SK-N-SH (cell line): Measurements from ENCODE around the gene PHF20. TPM values are rescaled to one million over a fixed set of nuclear protein-coding genes. Genes with fewer than 3 reads are reported as not detected.

Source experiments
- CTCF ChIA-PET: fragments of 300-600, 350-600 bp; formaldehyde crosslinking; extraction: SDS; loops from one replicate; lab custom pipeline; 2021; lab: Yijun Ruan, JAX
- POLR2A ChIA-PET: fragments of 350-600 bp; sonication (Branson Sonifier 250); formaldehyde crosslinking; extraction: SDS; loops from one replicate; lab custom pipeline; 2020; ENCODE audit warnings: antibody characterized with exemption, inconsistent platforms; lab: Yijun Ruan, JAX
- DNase-seq: peaks from one replicate; pipeline ENCODE4 v3.0.0; 2012
- H2AFZ ChIP-seq: fragments of 200-600 bp; sonication (generic); 2 replicates; pipeline ENCODE4 v1.8.1; 2016; ENCODE audit warnings: antibody characterized with exemption, mild to moderate bottlenecking, low read depth
- H3F3A ChIP-seq: fragments of 200-600 bp; sonication (generic); replicated peaks from 2 replicates; pipeline ENCODE3; 2016; ENCODE audit warnings: antibody characterized with exemption, mild to moderate bottlenecking; ENCODE audit not compliant: insufficient read depth
- H3K27ac ChIP-seq, 2 experiments: fragments of 200-500 bp in 1 of 2; fragments of 200-600 bp in 1 of 2; sonication (Bioruptor generic) in 1 of 2; sonication (generic), shearing (Covaris generic) in 1 of 2; 2 replicates each; pipeline versions ENCODE4 v1.5.1 to v1.6.1; 2014 to 2016; ENCODE audit warnings: low read depth in 2 of 2, inconsistent platforms in 1 of 2, low read length in 1 of 2, mild to moderate bottlenecking in 1 of 2, mixed read lengths in 1 of 2
- H3K27me3 ChIP-seq: fragments of 200-600 bp; sonication (generic), shearing (Covaris generic); 2 replicates; pipeline ENCODE4 v1.6.1; 2016; ENCODE audit warnings: mixed run types; ENCODE audit not compliant: insufficient read depth
- H3K36me3 ChIP-seq, 2 experiments: fragments of 200-500 bp in 1 of 2; fragments of 200-600 bp in 1 of 2; sonication (Bioruptor generic) in 1 of 2; sonication (generic) in 1 of 2; replicated peaks in 1 of 2; 2 replicates each; pipeline versions ENCODE3 to v1.5.1; 2014 to 2016; ENCODE audit warnings: low read length in 1 of 2, mild to moderate bottlenecking in 1 of 2; ENCODE audit not compliant: insufficient read depth in 2 of 2, control insufficient read depth in 1 of 2
- H3K4me1 ChIP-seq, 2 experiments: fragments of 200-500 bp in 1 of 2; fragments of 200-600 bp in 1 of 2; sonication (Bioruptor generic) in 1 of 2; sonication (generic), shearing (Covaris generic) in 1 of 2; 2 replicates each; pipeline versions ENCODE4 v1.5.1 to v1.6.1; 2014 to 2016; ENCODE audit warnings: low read depth in 1 of 2, low read length in 1 of 2, mixed run types in 1 of 2; ENCODE audit not compliant: insufficient read depth in 2 of 2, control insufficient read depth in 1 of 2
- H3K4me2 ChIP-seq: fragments of 200-600 bp; sonication (generic), shearing (Covaris generic); 2 replicates; pipeline ENCODE4 v1.6.1; 2017; ENCODE audit warnings: mixed run types
- H3K4me3 ChIP-seq, 2 experiments: fragments of 200-500 bp in 1 of 2; fragments of 200-600 bp in 1 of 2; sonication (Bioruptor generic) in 1 of 2; sonication (generic), shearing (Covaris generic) in 1 of 2; 2 replicates each; pipeline versions ENCODE4 v1.5.1 to v1.8.1; 2014 to 2016; ENCODE audit warnings: low read depth in 2 of 2, inconsistent platforms in 1 of 2, low read length in 1 of 2, mild to moderate bottlenecking in 1 of 2, mixed read lengths in 1 of 2, moderate library complexity in 1 of 2
- H3K79me2 ChIP-seq: fragments of 200-600 bp; sonication (generic); 2 replicates; pipeline ENCODE4 v1.8.1; 2017; ENCODE audit warnings: mild to moderate bottlenecking; ENCODE audit not compliant: insufficient read depth
- H3K9ac ChIP-seq: fragments of 200-600 bp; sonication (generic); 2 replicates; pipeline ENCODE4 v1.6.1; 2017; ENCODE audit warnings: mixed run types
- H3K9me2 ChIP-seq: fragments of 200-600 bp; sonication (generic); 2 replicates; pipeline ENCODE4 v1.6.1; 2017; ENCODE audit warnings: mixed run types
- H3K9me3 ChIP-seq: fragments of 200-600 bp; sonication (generic); 2 replicates; pipeline ENCODE4 v1.6.1; 2017; ENCODE audit warnings: mixed run types, mild to moderate bottlenecking, moderate library complexity
- H4K20me1 ChIP-seq: fragments of 200-600 bp; sonication (generic); 2 replicates; pipeline ENCODE4 v1.6.1; 2017; ENCODE audit warnings: mild to moderate bottlenecking, mixed run types; ENCODE audit not compliant: insufficient read depth
- CHD2 ChIP-seq: fragments of 150-350 bp; IDR thresholded peaks from 2 replicates; pipeline ENCODE4 v1.6.1; 2018; ENCODE audit warnings: low read length; ENCODE audit not compliant: partially characterized antibody
- ELF1 ChIP-seq: IDR thresholded peaks from 2 replicates; pipeline ENCODE4 v1.4.0; 2012
- EZH2phosphoT487 ChIP-seq: fragments of 200-600 bp; sonication (generic); IDR thresholded peaks from 2 replicates; pipeline ENCODE4 v1.6.1; 2017; ENCODE audit warnings: low read depth, mixed run types, mild to moderate bottlenecking, antibody characterized with exemption, moderate library complexity, borderline replicate concordance
- FOXJ3 ChIP-seq: sonication (generic); formaldehyde crosslinking; IDR thresholded peaks from 2 replicates; pipeline ENCODE4 v1.5.1; 2020; ENCODE audit warnings: mild to moderate bottlenecking, missing genetic modification reagents
- GABPA ChIP-seq: IDR thresholded peaks from 2 replicates; pipeline ENCODE4 v1.4.0; 2012; ENCODE audit warnings: low read depth, mild to moderate bottlenecking
- IRF3 ChIP-seq: fragments of 150-350 bp; IDR thresholded peaks from 2 replicates; pipeline ENCODE4 v1.6.1; 2016; ENCODE audit warnings: mild to moderate bottlenecking, low read depth, low read length
- JUND ChIP-seq: IDR thresholded peaks from 2 replicates; pipeline ENCODE4 v1.4.0; 2012
- MEF2A ChIP-seq: IDR thresholded peaks from 2 replicates; pipeline ENCODE4 v1.4.0; 2012; ENCODE audit warnings: low read depth, borderline replicate concordance
- NFIC ChIP-seq: IDR thresholded peaks from 2 replicates; pipeline ENCODE4 v1.4.0; 2012; ENCODE audit warnings: borderline replicate concordance
- NRF1 ChIP-seq: IDR thresholded peaks from 2 replicates; pipeline ENCODE4 v1.6.1; 2012; ENCODE audit warnings: low read depth, mild to moderate bottlenecking, low read length
- PBX3 ChIP-seq: IDR thresholded peaks from 2 replicates; pipeline ENCODE4; 2012
- POLR2AphosphoS5 ChIP-seq: IDR thresholded peaks from 2 replicates; pipeline ENCODE4 v1.6.1; 2012; ENCODE audit warnings: low read depth, low read length
- REST ChIP-seq: IDR thresholded peaks from 2 replicates; pipeline ENCODE4 v1.6.1; 2012; ENCODE audit warnings: mild to moderate bottlenecking, low read depth, low read length, moderate library complexity
- RFX5 ChIP-seq: IDR thresholded peaks from 2 replicates; pipeline ENCODE4 v1.6.1; 2012; ENCODE audit warnings: mild to moderate bottlenecking, improper control_type of control experiment, low read length
- SIN3A ChIP-seq: IDR thresholded peaks from 2 replicates; pipeline ENCODE4 v1.6.1; 2012; ENCODE audit warnings: low read depth, mild to moderate bottlenecking, low read length, moderate library complexity, borderline replicate concordance
- SMC3 ChIP-seq: IDR thresholded peaks from 2 replicates; pipeline ENCODE4 v1.6.1; 2012; ENCODE audit warnings: low read depth, low read length, improper control_type of control experiment
- YY1 ChIP-seq: IDR thresholded peaks from 2 replicates; pipeline ENCODE4 v1.4.0; 2012; ENCODE audit warnings: low read depth, mild to moderate bottlenecking
- WGBS: methylation state at CpG from one replicate; pipeline ENCODE4 v1.1.6; 2017; ENCODE audit warnings: low lambda C conversion rate; 5-methylcytosine and 5-hydroxymethylcytosine counted together
- polyA plus RNA-seq, 3 experiments: library from polyadenylated mRNA; depleted of rRNA; stranded (reverse); fragments of >200 nt; gene quantifications; 2 replicates each; pipeline ENCODE4 v1.2.3, GENCODE V29; 2012
- TF ChIP-seq, protein P1 (sequence below): fragments of 150-350 bp; IDR thresholded peaks from 2 replicates; pipeline ENCODE4 v1.6.1; 2017; ENCODE audit warnings: antibody characterized with exemption, low read length, low read depth, borderline replicate concordance
- TF ChIP-seq, protein P2 (sequence below): fragments of 200-600 bp; sonication (generic); IDR thresholded peaks from 2 replicates; pipeline ENCODE4 v1.6.1; 2017; ENCODE audit warnings: antibody characterized with exemption, mild to moderate bottlenecking, moderate library complexity

The PHF20 gene
- polyA plus RNA-seq, 1 of the 3 experiments (the other 2 are of a cell fraction): 23.8 TPM

- WGBS: 100% methylated on average over 2 of the region's 2 CpGs
- Histone ChIP-seq H3K27ac (no peak overlapping the region), H3K9me3 (no peaks in the 10 kb centered on the region), H3K36me3 (peaks cover 23 to 30% of the 10 kb centered on the region in 2 experiments), H3K9ac (no peak overlapping the region), H2AFZ (no peak overlapping the region), H3F3A (no peaks in the 10 kb centered on the region), H3K9me2 (no peaks in the 10 kb centered on the region), H3K79me2 (no peaks in the 10 kb centered on the region; the same call in 1 of the 2 replicates), H3K4me1 (no peaks in the 10 kb centered on the region), H3K27me3 (no peaks in the 10 kb centered on the region), H4K20me1 (no peaks in the 10 kb centered on the region), H3K4me2 (no peak overlapping the region), H3K4me3 (no peak overlapping the region)
- DNase-seq: no peak
- TF ChIP-seq, protein P1, sequence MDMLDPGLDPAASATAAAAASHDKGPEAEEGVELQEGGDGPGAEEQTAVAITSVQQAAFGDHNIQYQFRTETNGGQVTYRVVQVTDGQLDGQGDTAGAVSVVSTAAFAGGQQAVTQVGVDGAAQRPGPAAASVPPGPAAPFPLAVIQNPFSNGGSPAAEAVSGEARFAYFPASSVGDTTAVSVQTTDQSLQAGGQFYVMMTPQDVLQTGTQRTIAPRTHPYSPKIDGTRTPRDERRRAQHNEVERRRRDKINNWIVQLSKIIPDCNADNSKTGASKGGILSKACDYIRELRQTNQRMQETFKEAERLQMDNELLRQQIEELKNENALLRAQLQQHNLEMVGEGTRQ: no peak
- TF ChIP-seq CHD2 (no peak), PBX3 (no peak), REST (no peak), FOXJ3 (CRISPR knock-in tag) (no peak), YY1 (no peak), ELF1 (no peak), NRF1 (no peak), IRF3 (no peak), EZH2phosphoT487 (no peak), JUND (no peak), GABPA (no peak), SIN3A (no peak), SMC3 (no peak), RFX5 (no peak), MEF2A (no peak), NFIC (no peak), POLR2AphosphoS5 (no peak)
- TF ChIP-seq, protein P2, sequence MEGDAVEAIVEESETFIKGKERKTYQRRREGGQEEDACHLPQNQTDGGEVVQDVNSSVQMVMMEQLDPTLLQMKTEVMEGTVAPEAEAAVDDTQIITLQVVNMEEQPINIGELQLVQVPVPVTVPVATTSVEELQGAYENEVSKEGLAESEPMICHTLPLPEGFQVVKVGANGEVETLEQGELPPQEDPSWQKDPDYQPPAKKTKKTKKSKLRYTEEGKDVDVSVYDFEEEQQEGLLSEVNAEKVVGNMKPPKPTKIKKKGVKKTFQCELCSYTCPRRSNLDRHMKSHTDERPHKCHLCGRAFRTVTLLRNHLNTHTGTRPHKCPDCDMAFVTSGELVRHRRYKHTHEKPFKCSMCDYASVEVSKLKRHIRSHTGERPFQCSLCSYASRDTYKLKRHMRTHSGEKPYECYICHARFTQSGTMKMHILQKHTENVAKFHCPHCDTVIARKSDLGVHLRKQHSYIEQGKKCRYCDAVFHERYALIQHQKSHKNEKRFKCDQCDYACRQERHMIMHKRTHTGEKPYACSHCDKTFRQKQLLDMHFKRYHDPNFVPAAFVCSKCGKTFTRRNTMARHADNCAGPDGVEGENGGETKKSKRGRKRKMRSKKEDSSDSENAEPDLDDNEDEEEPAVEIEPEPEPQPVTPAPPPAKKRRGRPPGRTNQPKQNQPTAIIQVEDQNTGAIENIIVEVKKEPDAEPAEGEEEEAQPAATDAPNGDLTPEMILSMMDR: no peak
- ChIA-PET POLR2A (no interaction called here), CTCF (interaction anchor here (1.5 kb wide), 1 partner anchor 24 kb away, joined by 3 read pairs; no protein-coding TSS in a partner anchor)
Observed at GRCh38 chr20:35929301-35929700, 157.5 kb downstream of the PHF20 start.
